Cardiac septum (tissue), 1 donor: ENCODE data around the gene SEMA7A. TPM values are rescaled to one million over a fixed set of nuclear protein-coding genes. Genes with fewer than 3 reads are reported as not detected.
"Not testable (repeated sequence)": the region's sequence is repeated elsewhere in the genome, so short reads cannot be mapped to it uniquely, and the experiment has no call there.

ENCODE experiments used
- DNase-seq: peaks from one replicate; pipeline ENCODE4 v3.0.0-alpha.2; 2020; ENCODE audit warnings: low spot score
- intact Hi-C: fragments of 100-400 bp; cut with DNase I; formaldehyde crosslinking; loops from one replicate; pipeline ENCODE4 v1.14.0; 2022
- total RNA-seq: library from RNA; stranded (reverse); fragmentation: NEBNext Ultra II Directional; extraction: Animal tissue kit (Norgen Biotek cat#: 25700); gene quantifications from one replicate; pipeline ENCODE4 v1.2.1, GENCODE V29; 2021
- donor health status: DM: no; HTN: no; CAD: no.

Gene SEMA7A
- total RNA-seq, 1 donor from 2014 or later = 1.5 TPM

- intact Hi-C loops = no loop called here
- no peak for DNase-seq
Observed at GRCh38 chr15:74391582-74392450, 41.9 kb downstream of the SEMA7A start.

- no peak for DNase-seq
- intact Hi-C loops = no loop called here
Observed at GRCh38 chr15:74390647-74391288, 43.0 kb downstream of the SEMA7A start.

GRCh38 chr15:74390049-74390646 lies 43.6 kb downstream of the SEMA7A start:
- DNase-seq, intact Hi-C loops: not testable (repeated sequence)

- DNase-seq = no peak
- intact Hi-C loops = no loop called here
Observed at GRCh38 chr15:74389241-74390048, 44.3 kb downstream of the SEMA7A start.

- DNase-seq = no peak
- intact Hi-C loops = no loop called here
Observed at GRCh38 chr15:74388363-74388951, 45.3 kb downstream of the SEMA7A start.

GRCh38 chr15:74387621-74388362 lies 46.0 kb downstream of the SEMA7A start:
- DNase-seq = no peak
- intact Hi-C loops = no loop called here

- intact Hi-C loops = no loop called here
- no peak for DNase-seq
Observed at GRCh38 chr15:74387141-74387541, 46.6 kb downstream of the SEMA7A start.

GRCh38 chr15:74386496-74387140 lies 47.1 kb downstream of the SEMA7A start:
- DNase-seq = no peak
- intact Hi-C loops = no loop called here

- DNase-seq = no peak
- intact Hi-C loops = no loop called here
Observed at GRCh38 chr15:74385733-74386132, 48.0 kb downstream of the SEMA7A start.

- intact Hi-C loops = no loop called here
- DNase-seq = no peak
Observed at GRCh38 chr15:74384881-74385643, 48.7 kb downstream of the SEMA7A start.

- intact Hi-C loops = no loop called here
- DNase-seq = no peak
Observed at GRCh38 chr15:74384566-74384880, 49.2 kb downstream of the SEMA7A start.

- DNase-seq = no peak
- intact Hi-C loops = no loop called here
Observed at GRCh38 chr15:74383695-74384565, 49.8 kb downstream of the SEMA7A start.

- no peak for DNase-seq
- intact Hi-C loops = no loop called here
Observed at GRCh38 chr15:74383286-74383685, 50.5 kb downstream of the SEMA7A start.

GRCh38 chr15:74382004-74382816 lies 51.5 kb downstream of the SEMA7A start:
- DNase-seq = peak; percentile 94
- intact Hi-C loops = loop anchor here (1.0 kb wide), 1 partner anchor 56 kb away; no protein-coding TSS in a partner anchor

- DNase-seq = no peak
- intact Hi-C loops = no loop called here
Observed at GRCh38 chr15:74381481-74381880, 52.3 kb downstream of the SEMA7A start.

GRCh38 chr15:74381190-74381453 lies 52.6 kb downstream of the SEMA7A start:
- intact Hi-C loops = no loop called here
- no peak for DNase-seq
